Activated CD8-positive, alpha-beta T cell treated with anti-CD3 and anti-CD28 coated beads, Interleukin-2, amount 10 ng/mL, durations not matched to agents 7 days and 5 days (primary cell): ENCODE results near the gene IFT25. TPM values are rescaled to one million over a fixed set of nuclear protein-coding genes. Genes with fewer than 3 reads are reported as not detected.
"Not testable (repeated sequence)": the region's sequence is repeated elsewhere in the genome, so short reads cannot be mapped to it uniquely, and the experiment has no call there.

Source experiments
- ATAC-seq: fragments of 150-1000 bp; cut with Tn5 transposase; one replicate; pipeline ENCODE4 v1.10.0; 2021; ENCODE audit warnings: moderate library complexity
- CTCF ChIA-PET: fragments of 350-600 bp; sonication (Branson Sonifier 250); formaldehyde crosslinking; loops from one replicate; lab custom pipeline; 2021; ENCODE audit warnings: antibody characterized with exemption; lab: Charles Lee
- POLR2A ChIA-PET: fragments of 350-600 bp; sonication (Branson Sonifier 250); formaldehyde crosslinking; loops from one replicate; lab custom pipeline; 2021; ENCODE audit warnings: antibody characterized with exemption; lab: Charles Lee
- DNase-seq: peaks from one replicate; pipeline ENCODE4 v3.0.0-alpha.2; 2020
- H3K27ac Mint-ChIP-seq: one replicate; pipeline ENCODE4 v1.8.0; 2021; ENCODE audit warnings: mild to moderate bottlenecking, mixed read lengths
- H3K27me3 Mint-ChIP-seq: one replicate; pipeline ENCODE4 v1.8.0; 2021; ENCODE audit warnings: low read depth, mixed read lengths
- H3K36me3 Mint-ChIP-seq: one replicate; pipeline ENCODE4 v1.8.0; 2021; ENCODE audit warnings: low read depth, mixed read lengths
- H3K4me1 Mint-ChIP-seq: one replicate; pipeline ENCODE4 v1.8.0; 2021; ENCODE audit warnings: low read depth, mixed read lengths
- H3K4me3 Mint-ChIP-seq: one replicate; pipeline ENCODE4 v1.8.0; 2021; ENCODE audit warnings: mild to moderate bottlenecking, mixed read lengths
- H3K9me3 Mint-ChIP-seq: one replicate; pipeline ENCODE4 v1.8.0; 2022; ENCODE audit warnings: mixed read lengths; ENCODE audit not compliant: insufficient read depth
- total RNA-seq, 2 experiments: library from RNA; stranded (reverse); gene quantifications; one replicate each; pipeline ENCODE4 v1.2.3, GENCODE V29; 2021

Gene IFT25
- total RNA-seq, 2 experiments from 2014 or later, result 83.1 to 87.1 TPM

DNA sequence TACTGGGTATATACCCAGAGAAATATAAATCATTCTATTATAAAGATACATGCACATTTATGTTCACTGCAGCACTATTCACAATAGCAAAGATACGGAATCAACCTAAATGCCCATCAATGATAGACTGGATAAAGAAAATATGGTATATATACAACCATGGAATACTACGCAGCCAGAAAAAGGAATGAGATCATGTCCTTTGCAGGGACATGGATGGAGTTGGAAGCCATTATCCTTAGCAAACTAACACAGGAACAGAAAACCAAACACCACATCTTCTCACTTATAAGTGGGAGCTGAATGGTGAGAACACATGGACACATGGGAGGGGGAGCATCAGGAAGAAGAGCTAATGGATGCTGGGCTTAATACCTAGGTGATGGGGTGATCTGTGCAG is 63.6 kb downstream of the IFT25 start:
- ATAC-seq, H3K27ac Mint-ChIP-seq, POLR2A ChIA-PET, H3K27me3 Mint-ChIP-seq, H3K4me1 Mint-ChIP-seq, H3K9me3 Mint-ChIP-seq, DNase-seq, H3K4me3 Mint-ChIP-seq: not testable (repeated sequence)
- peaks cover 37% of the 10 kb centered on the region for H3K36me3 Mint-ChIP-seq
- CTCF ChIA-PET, result interaction anchor here (1.3 to 5.2 kb wide), 5 partner anchors 9 to 78 kb away, joined by 3 to 60 read pairs (median 7); partner anchors contain the start of genes IFT25 and YIPF1

DNA sequence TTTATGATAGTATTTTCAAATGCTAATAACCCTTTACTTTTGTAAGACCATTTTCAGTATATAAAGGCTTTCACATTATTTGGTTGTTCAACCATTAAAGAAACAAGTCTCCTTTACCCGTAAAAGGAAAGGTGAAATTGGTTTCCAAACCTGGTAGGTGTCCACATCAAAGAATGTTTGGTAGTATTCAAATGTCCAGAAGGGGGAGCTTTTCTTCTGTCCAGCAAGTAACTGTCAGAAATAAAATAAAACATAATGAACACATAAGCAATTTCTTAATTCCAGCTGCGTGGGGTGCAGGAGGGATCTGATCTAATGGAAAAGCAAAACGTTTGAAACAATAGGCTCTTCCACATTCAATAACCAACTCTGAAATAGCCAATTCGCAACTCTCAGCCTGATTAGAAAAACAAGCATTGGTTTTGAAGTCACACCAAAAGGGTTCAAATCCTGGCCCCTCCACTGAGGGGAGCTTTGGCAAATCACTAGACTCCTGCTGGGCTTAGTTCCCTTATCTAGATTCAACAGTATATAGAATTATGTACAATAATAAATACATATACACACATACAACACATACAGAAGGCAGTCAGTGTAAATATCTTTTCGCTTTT is 66.9 kb downstream of the IFT25 start:
- ATAC-seq, result no peak
- no peaks in the 10 kb centered on the region for H3K9me3 Mint-ChIP-seq
- H3K4me3 Mint-ChIP-seq, result no peak overlapping the region
- no peak for DNase-seq
- H3K36me3 Mint-ChIP-seq, result peaks cover 38% of the 10 kb centered on the region
- POLR2A ChIA-PET, result interaction anchor here (0.5 to 1.0 kb wide), 2 partner anchors 11 to 16 kb away, joined by 3 read pairs; partner anchors contain the start of gene YIPF1
- H3K4me1 Mint-ChIP-seq, result no peaks in the 10 kb centered on the region
- no peaks in the 10 kb centered on the region for H3K27me3 Mint-ChIP-seq
- H3K27ac Mint-ChIP-seq, result no peak overlapping the region
- CTCF ChIA-PET, result interaction anchor here (0.6 to 5.2 kb wide), 22 partner anchors 10 to 837 kb away, joined by 3 to 60 read pairs (median 5); partner anchors contain the start of genes IFT25, LRRC42, TTC4 and YIPF1

DNA sequence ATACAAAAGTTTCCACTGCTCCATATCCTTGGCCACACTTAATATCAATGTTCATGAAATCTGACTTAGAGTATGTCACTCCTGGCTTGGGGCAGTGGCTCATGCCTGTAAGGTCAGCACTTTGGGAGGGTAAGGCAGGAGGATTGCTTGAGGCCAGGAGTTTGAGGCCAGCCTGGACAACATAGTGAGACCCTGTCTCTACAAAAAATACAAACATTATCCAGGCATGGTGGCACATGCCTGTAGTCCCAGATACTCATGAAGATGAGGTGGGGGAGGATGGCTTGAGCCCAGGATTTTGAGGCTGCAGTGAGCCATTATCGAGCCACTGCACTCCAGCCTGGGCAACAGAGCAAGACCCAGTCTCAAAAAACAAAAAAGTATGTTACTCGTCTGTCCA is 70.3 kb downstream of the IFT25 start:
- H3K27ac Mint-ChIP-seq, DNase-seq, H3K9me3 Mint-ChIP-seq, H3K4me3 Mint-ChIP-seq, ATAC-seq, H3K27me3 Mint-ChIP-seq, H3K4me1 Mint-ChIP-seq: not testable (repeated sequence)
- ChIA-PET CTCF (interaction anchor here (0.7 to 2.7 kb wide), 3 partner anchors 14 to 84 kb away, joined by 3 to 11 read pairs (median 5); no protein-coding TSS in a partner anchor), POLR2A (interaction anchor here (1.5 kb wide), 1 partner anchor 70 kb away, joined by 3 read pairs; the partner anchor contains the start of gene IFT25)
- H3K36me3 Mint-ChIP-seq, result peaks cover 18% of the 10 kb centered on the region

DNA sequence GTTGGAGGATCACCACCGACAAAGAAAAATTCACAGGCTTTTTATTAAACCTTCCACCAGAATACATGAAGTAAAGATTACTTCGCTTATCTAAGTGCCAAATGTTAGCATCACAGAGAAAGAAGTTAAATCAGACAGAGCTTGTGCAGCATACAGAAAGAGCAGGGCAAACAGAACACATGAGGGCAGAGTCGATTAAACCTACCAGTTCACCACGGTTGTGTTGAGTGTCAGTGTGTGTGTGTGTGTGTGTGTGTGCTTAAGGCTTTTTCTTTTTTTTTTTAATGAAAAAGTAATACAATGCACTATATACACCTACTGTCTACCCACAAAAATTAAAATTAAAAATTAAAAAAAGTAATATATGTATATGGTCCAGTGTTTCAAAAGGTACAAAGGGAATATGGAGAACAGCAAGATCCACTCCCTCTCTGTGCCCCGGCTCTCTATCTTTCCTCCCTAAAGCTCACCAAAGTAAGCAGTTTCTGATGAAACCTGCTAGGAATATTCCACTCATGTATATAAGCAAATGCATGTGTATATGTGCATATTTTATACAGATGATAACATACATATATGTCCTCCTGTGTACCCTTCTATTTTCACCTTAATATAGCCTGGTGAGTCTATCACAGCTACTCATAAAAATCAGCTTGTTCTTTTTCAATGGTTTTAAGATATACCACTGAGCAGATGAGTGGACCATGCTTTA is 73.6 kb downstream of the IFT25 start:
- ChIA-PET POLR2A (no interaction called here), CTCF (interaction anchor here (0.6 to 1.4 kb wide), 6 partner anchors 11 to 92 kb away, joined by 3 to 11 read pairs (median 4); partner anchors contain the start of gene YIPF1)
- no peak overlapping the region for H3K27ac Mint-ChIP-seq
- no peak for DNase-seq
- no peaks in the 10 kb centered on the region for H3K4me1 Mint-ChIP-seq
- no peak overlapping the region for H3K4me3 Mint-ChIP-seq
- ATAC-seq, result no peak
- H3K9me3 Mint-ChIP-seq, result no peaks in the 10 kb centered on the region
- H3K36me3 Mint-ChIP-seq, result peaks cover 12% of the 10 kb centered on the region
- H3K27me3 Mint-ChIP-seq, result no peaks in the 10 kb centered on the region

Other genes with a start within 250 kb of the IFT25 start
- gene GLIS1, start 206.5 kb downstream of the IFT25 start, total RNA-seq, result not detected
- gene NDC1, start 107.4 kb downstream of the IFT25 start, total RNA-seq, result 10 to 100 TPM; 27.8 to 28.6 TPM
- 10 to 100 TPM; 14.9 to 16.3 TPM for gene YIPF1, start 55.9 kb downstream of the IFT25 start, total RNA-seq
- not detected for gene DIO1, start 51.5 kb downstream of the IFT25 start, total RNA-seq
- gene LRRC42, start 651 bp upstream of the IFT25 start, total RNA-seq, result 10 to 100 TPM; 26.3 to 26.8 TPM
- gene LDLRAD1, start 72.5 kb upstream of the IFT25 start, total RNA-seq, result not detected
- 100 to 1,000 TPM; 154 to 156 TPM for gene TMEM59, start 107.5 kb upstream of the IFT25 start, total RNA-seq
- gene TCEANC2, start 107.9 kb upstream of the IFT25 start, total RNA-seq, result 10 to 100 TPM; 11.6 to 12.0 TPM
- under 1 TPM in 1 of 2 experiments, not detected in 1; 0.16 TPM for gene CDCP2, start 207.3 kb upstream of the IFT25 start, total RNA-seq